Keratinocyte (primary cell): ENCODE results near the gene SPON1. TPM values are rescaled to one million over a fixed set of nuclear protein-coding genes. Genes with fewer than 3 reads are reported as not detected.
"Not testable (repeated sequence)": the region's sequence is repeated elsewhere in the genome, so short reads cannot be mapped to it uniquely, and the experiment has no call there.

Experiments
- DNase-seq: peaks from one replicate; pipeline ENCODE4 v3.0.0-alpha.2; 2011; ENCODE audit warnings: low read depth, missing footprints, low spot score
- FAIRE-seq: peaks from 2 replicates; lab custom pipeline; 2011; peaks lifted over from hg19 to GRCh38; lab: Jason Lieb, UNC
- H2AFZ ChIP-seq: 2 replicates; pipeline ENCODE4 v1.6.0; 2012; ENCODE audit warnings: low read length, control low read depth, inconsistent platforms; ENCODE audit not compliant: control insufficient read depth
- H3K27ac ChIP-seq: 2 replicates; pipeline ENCODE4 v1.5.1; 2011; ENCODE audit warnings: low read length; ENCODE audit not compliant: control insufficient read depth, insufficient read depth
- H3K27me3 ChIP-seq: 3 replicates; pipeline ENCODE4 v1.6.0; 2011; ENCODE audit warnings: low read length; ENCODE audit not compliant: control insufficient read depth, insufficient read depth; ENCODE audit errors: extremely low read depth
- H3K36me3 ChIP-seq, 2 experiments: 2 replicates in 1 of 2; 3 replicates in 1 of 2; pipeline ENCODE4 v1.5.1; 2011; ENCODE audit warnings: low read length in 2 of 2, mild to moderate bottlenecking in 1 of 2; ENCODE audit not compliant: control insufficient read depth in 2 of 2, insufficient read depth in 2 of 2; ENCODE audit errors: extremely low read depth in 1 of 2
- H3K4me1 ChIP-seq: 3 replicates; pipeline ENCODE4 v1.5.1; 2011; ENCODE audit warnings: low read length; ENCODE audit not compliant: control insufficient read depth, insufficient read depth; ENCODE audit errors: extremely low read depth
- H3K4me2 ChIP-seq: 3 replicates; pipeline ENCODE4 v1.6.0; 2011; ENCODE audit warnings: low read depth, low read length; ENCODE audit not compliant: control insufficient read depth, insufficient read depth; ENCODE audit errors: extremely low read depth
- H3K4me3 ChIP-seq, 3 experiments: fragments of 200-600 bp in 1 of 3; sonication (generic) in 1 of 3; 2 replicates in 2 of 3; 3 replicates in 1 of 3; pipeline ENCODE4 v1.5.1; 2011 to 2016; ENCODE audit warnings: low read length in 3 of 3, mild to moderate bottlenecking in 3 of 3, control low read depth in 2 of 3, inconsistent platforms in 1 of 3, low read depth in 1 of 3, mixed read lengths in 1 of 3, mixed run types in 1 of 3, moderate library complexity in 1 of 3; ENCODE audit not compliant: control insufficient read depth in 2 of 3, insufficient read depth in 2 of 3; ENCODE audit errors: extremely low read depth in 1 of 3
- H3K79me2 ChIP-seq: 2 replicates; pipeline ENCODE4 v1.6.0; 2012; ENCODE audit warnings: low read length; ENCODE audit not compliant: control insufficient read depth, insufficient read depth
- H3K9ac ChIP-seq: 3 replicates; pipeline ENCODE4 v1.6.0; 2011; ENCODE audit warnings: low read length; ENCODE audit not compliant: control insufficient read depth, insufficient read depth; ENCODE audit errors: extremely low read depth
- H3K9me1 ChIP-seq: 3 replicates; pipeline ENCODE4 v1.6.0; 2011; ENCODE audit warnings: low read length; ENCODE audit not compliant: control insufficient read depth, insufficient read depth; ENCODE audit errors: extremely low read depth
- H3K9me3 ChIP-seq: 2 replicates; pipeline ENCODE4 v1.5.1; 2012; ENCODE audit warnings: low read depth, low read length; ENCODE audit not compliant: control insufficient read depth
- H4K20me1 ChIP-seq: 3 replicates; pipeline ENCODE4 v1.6.0; 2011; ENCODE audit warnings: low read length; ENCODE audit not compliant: control insufficient read depth, insufficient read depth; ENCODE audit errors: extremely low read depth
- EZH2 ChIP-seq: IDR thresholded peaks from one replicate; pipeline ENCODE4 v1.6.1; 2012; ENCODE audit warnings: inconsistent platforms, mild to moderate bottlenecking, low read length, moderate library complexity
- dilution Hi-C: fragments of 300-500 bp; cut with MboI; formaldehyde crosslinking; loops from one replicate; pipeline ENCODE4 v1.7.0; 2020; ENCODE audit warnings: low sequenced_read_pairs; ENCODE audit not compliant: extremely low pct_ligation_motif_present
- polyA plus RNA-seq, 5 experiments: library from polyadenylated mRNA; depleted of rRNA in 3 of 5; stranded (reverse) in 3 of 5; stranded (forward) in 1 of 5; unstranded in 1 of 5; fragments of >200 nt; gene quantifications; 1 replicate in 1 of 5; 2 replicates in 3 of 5; 3 replicates in 1 of 5; pipeline versions ENCODE4 v1.2.1 to v1.2.3, GENCODE V29; 2011 to 2012; ENCODE audit warnings: missing spikeins in 2 of 5, low read depth in 1 of 5, low replicate concordance in 1 of 5
- TF ChIP-seq, protein P1 (sequence below), 3 experiments: IDR thresholded peaks in 1 of 3; conservative IDR thresholded peaks in 1 of 3; optimal IDR thresholded peaks in 1 of 3; 2 replicates in 2 of 3; 3 replicates in 1 of 3; pipeline versions ENCODE3 to v1.5.1; 2011; ENCODE audit warnings: low read length in 3 of 3, mild to moderate bottlenecking in 3 of 3, moderate library complexity in 2 of 3, control low read depth in 1 of 3, inconsistent platforms in 1 of 3; ENCODE audit not compliant: insufficient read depth in 2 of 3; ENCODE audit errors: extremely low read depth in 1 of 3

The SPON1 gene
- polyA plus RNA-seq, 1 donor (not counting 4 experiments of a cell fraction or from before 2014, with no cell fraction given) = not detected

DNA sequence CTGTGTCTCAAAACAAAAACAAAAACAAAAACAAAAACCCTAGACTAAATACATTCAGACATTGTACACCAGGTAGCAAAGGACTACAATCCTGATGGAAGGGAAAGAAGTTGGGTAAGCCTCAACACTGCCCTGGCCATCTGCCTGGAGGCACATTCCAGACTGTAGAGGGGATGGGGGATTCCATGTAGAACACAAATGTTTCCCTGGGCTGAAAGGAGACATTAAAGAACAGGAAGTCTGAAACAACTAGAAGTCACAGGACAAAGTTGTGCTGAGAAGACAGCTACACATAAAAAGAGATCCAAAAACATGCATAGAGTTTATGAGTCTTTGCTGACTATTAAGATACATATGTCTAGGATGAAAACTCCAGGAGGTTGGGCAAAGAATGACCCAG, 312.6 kb downstream of the SPON1 start:
- no peak for TF ChIP-seq EZH2
- Histone ChIP-seq H3K9me1 (no peaks in the 10 kb centered on the region), H3K4me3 (no peak overlapping the region), H3K27me3 (no peaks in the 10 kb centered on the region), H3K4me2 (no peak overlapping the region), H3K36me3 (peaks cover 9 to 12% of the 10 kb centered on the region in 2 experiments), H3K9ac (no peak overlapping the region), H3K4me1 (no peaks in the 10 kb centered on the region), H3K79me2 (no peaks in the 10 kb centered on the region), H4K20me1 (no peaks in the 10 kb centered on the region), H3K9me3 (no peaks in the 10 kb centered on the region), H3K27ac (no peak overlapping the region), H2AFZ (no peak overlapping the region)
- DNase-seq (no peak), FAIRE-seq (no peak)
- dilution Hi-C loops = no loop called here

DNA sequence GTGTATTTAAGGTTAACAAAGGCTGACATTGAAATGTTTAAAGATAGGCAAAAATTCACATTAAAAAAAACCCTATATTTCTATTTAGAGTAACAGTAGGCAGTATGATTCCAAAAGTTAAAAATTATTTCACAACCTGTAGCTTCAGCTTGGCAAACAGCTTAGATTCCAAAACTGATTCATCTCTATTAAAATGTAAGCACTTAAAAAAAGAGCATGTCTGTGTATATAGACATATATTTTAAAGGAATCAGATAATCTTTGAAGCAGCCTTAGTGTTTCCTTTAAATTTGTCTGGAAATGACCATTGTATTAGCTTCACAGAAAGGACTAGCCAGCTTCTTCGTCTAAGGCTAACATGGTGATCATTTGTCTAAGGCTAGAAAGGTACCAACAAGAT, 316.3 kb downstream of the SPON1 start:
- H3K36me3 ChIP-seq, H3K4me3 ChIP-seq, H3K27me3 ChIP-seq, H3K4me1 ChIP-seq, DNase-seq, H3K9me1 ChIP-seq, H3K4me2 ChIP-seq, H3K27ac ChIP-seq, H2AFZ ChIP-seq, H3K79me2 ChIP-seq, H3K9me3 ChIP-seq, H4K20me1 ChIP-seq, dilution Hi-C loops, H3K9ac ChIP-seq: not testable (repeated sequence)
- FAIRE-seq = peak; percentile 26

DNA sequence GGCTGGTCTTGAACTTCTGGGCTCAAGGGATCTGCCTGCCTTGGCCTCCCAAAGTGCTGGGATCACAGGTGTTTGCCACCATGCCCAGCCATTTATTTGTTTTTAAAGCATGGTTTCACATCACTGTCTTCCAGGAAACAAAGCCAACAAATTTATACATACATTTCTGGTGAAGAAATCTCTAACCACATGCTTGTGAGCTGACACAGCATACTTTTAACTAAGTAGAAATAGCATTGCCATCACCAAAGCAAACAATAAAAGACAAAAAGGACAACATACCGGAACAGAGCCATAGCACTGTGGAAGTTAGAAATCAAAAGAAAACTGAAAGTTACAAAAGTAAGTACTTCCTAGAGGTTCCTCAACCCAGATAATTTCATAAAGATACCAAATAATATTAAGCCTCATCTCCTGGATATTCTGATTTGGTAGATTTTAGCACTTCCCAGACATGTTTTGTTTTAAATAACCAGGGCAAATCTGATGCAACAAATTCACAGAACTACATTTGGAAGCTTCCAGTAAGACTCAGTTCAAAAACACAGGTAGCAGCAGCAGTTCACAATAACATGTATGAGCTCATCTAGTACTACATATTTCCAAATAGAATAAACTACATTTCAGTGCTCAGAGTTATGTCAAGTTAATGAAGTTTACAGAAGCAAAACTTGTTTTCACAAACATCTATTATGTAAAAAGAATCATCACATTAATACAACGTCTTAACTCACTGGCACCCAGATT, 325.8 kb downstream of the SPON1 start:
- Histone ChIP-seq H3K36me3 (peaks cover 0 to 16% of the 10 kb centered on the region in 2 experiments), H3K27ac (no peak overlapping the region), H2AFZ (no peak overlapping the region), H3K27me3 (no peaks in the 10 kb centered on the region), H4K20me1 (no peaks in the 10 kb centered on the region), H3K9me1 (no peaks in the 10 kb centered on the region), H3K4me2 (no peak overlapping the region), H3K9ac (no peak overlapping the region), H3K4me3 (no peak overlapping the region), H3K9me3 (no peaks in the 10 kb centered on the region), H3K79me2 (no peaks in the 10 kb centered on the region), H3K4me1 (no peaks in the 10 kb centered on the region)
- dilution Hi-C loops = no loop called here
- TF ChIP-seq, protein P1, sequence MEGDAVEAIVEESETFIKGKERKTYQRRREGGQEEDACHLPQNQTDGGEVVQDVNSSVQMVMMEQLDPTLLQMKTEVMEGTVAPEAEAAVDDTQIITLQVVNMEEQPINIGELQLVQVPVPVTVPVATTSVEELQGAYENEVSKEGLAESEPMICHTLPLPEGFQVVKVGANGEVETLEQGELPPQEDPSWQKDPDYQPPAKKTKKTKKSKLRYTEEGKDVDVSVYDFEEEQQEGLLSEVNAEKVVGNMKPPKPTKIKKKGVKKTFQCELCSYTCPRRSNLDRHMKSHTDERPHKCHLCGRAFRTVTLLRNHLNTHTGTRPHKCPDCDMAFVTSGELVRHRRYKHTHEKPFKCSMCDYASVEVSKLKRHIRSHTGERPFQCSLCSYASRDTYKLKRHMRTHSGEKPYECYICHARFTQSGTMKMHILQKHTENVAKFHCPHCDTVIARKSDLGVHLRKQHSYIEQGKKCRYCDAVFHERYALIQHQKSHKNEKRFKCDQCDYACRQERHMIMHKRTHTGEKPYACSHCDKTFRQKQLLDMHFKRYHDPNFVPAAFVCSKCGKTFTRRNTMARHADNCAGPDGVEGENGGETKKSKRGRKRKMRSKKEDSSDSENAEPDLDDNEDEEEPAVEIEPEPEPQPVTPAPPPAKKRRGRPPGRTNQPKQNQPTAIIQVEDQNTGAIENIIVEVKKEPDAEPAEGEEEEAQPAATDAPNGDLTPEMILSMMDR (optimal IDR thresholded peaks at IDR 0.05 in 1 of 3, IDR thresholded peaks at IDR 0.05 in 1 of 3, conservative IDR thresholded peaks at IDR 0.05 in 1 of 3; ENCODE audit: extremely low read depth in 1 of 3, insufficient read depth in 2 of 3, low read length in 3 of 3) = no peak
- TF ChIP-seq EZH2 = no peak
- DNase-seq (no peak), FAIRE-seq (no peak)
